Tibial artery (tissue), 4 donors: Measurements from ENCODE around the gene GPA33.

Experiments used
- DNase-seq, 2 donors: peaks; one replicate each; pipeline ENCODE4 v3.0.0-alpha.2; 2019
- H3K27ac ChIP-seq, 2 donors: fragments of 200-600 bp; sonication (generic) in 1 of 2; 1 replicate in 1 of 2; 2 replicates in 1 of 2; pipeline ENCODE4 v1.5.1; 2018 to 2019; ENCODE audit warnings: mild to moderate bottlenecking in 1 of 2
- H3K27me3 ChIP-seq, 2 donors: fragments of 200-600 bp; sonication (generic) in 1 of 2; one replicate each; pipeline versions ENCODE4 v1.5.1 to v1.6.0; 2016 to 2019
- H3K36me3 ChIP-seq, 3 donors: fragments of 200-600 bp; sonication (generic) in 2 of 3; one replicate each; pipeline ENCODE4 v1.5.1; 2016 to 2019; ENCODE audit warnings: mild to moderate bottlenecking in 2 of 3
- H3K4me1 ChIP-seq, 4 donors: fragments of 200-600 bp; sonication (generic) in 2 of 4; 1 replicate in 3 of 4; 2 replicates in 1 of 4; pipeline ENCODE4 v1.5.1; 2016 to 2019
- H3K4me3 ChIP-seq, 2 donors: fragments of 200-600 bp; sonication (generic) in 1 of 2; 1 replicate in 1 of 2; 2 replicates in 1 of 2; pipeline ENCODE4 v1.5.1; 2018 to 2019; ENCODE audit warnings: mild to moderate bottlenecking in 2 of 2
- H3K9me3 ChIP-seq, 3 donors: fragments of 200-600 bp; sonication (generic) in 1 of 3; one replicate each; pipeline ENCODE4 v1.5.1; 2016 to 2019
- CTCF ChIP-seq, 2 experiments: fragments of 200-600 bp in 1 of 2; fragments of 450-650 bp in 1 of 2; IDR thresholded peaks; one replicate each; pipeline ENCODE4 v1.5.1; 2017 to 2019; ENCODE audit warnings: antibody characterized with exemption in 2 of 2, mild to moderate bottlenecking in 1 of 2, moderate library complexity in 1 of 2
- intact Hi-C: fragments of 100-400 bp; cut with DNase I; formaldehyde crosslinking; loops from one replicate; pipeline ENCODE4 v1.15.0; 2023; ENCODE audit warnings: low total_unique reads

Gene GPA33

GRCh38 chr1:167094690-167095089, 4.5 kb upstream of the GPA33 start:
- peak overlapping the region; percentile 9 to 51 for H3K4me3 ChIP-seq
- H3K27me3 ChIP-seq, result no peaks in the 10 kb centered on the region
- no peaks in the 10 kb centered on the region for H3K36me3 ChIP-seq
- intact Hi-C loops, result no loop called here
- no peak for TF ChIP-seq CTCF (IDR thresholded peaks at IDR 0.05)
- no peaks in the 10 kb centered on the region for H3K9me3 ChIP-seq
- DNase-seq, result no peak
- peaks cover 0 to 23% (median 16%) of the 10 kb centered on the region in 4 donors for H3K4me1 ChIP-seq
- peak overlapping the region; percentile 14 to 68 for H3K27ac ChIP-seq

GRCh38 chr1:167093846-167094516, 3.8 kb upstream of the GPA33 start, which contains the start of gene STYXL2:
Gene STYXL2 (plus strand): TSS chr1:167094075. CDS start chr1:167094850, 775 bp downstream.
- Histone ChIP-seq H3K4me3 (peak within 1 kb of the TSS; percentile 9 to 51), H3K27ac (peak within 1 kb of the TSS; percentile 14 to 68), H3K9me3 (no peaks in the 10 kb centered on the region), H3K36me3 (no peaks in the 10 kb centered on the region), H3K27me3 (no peaks in the 10 kb centered on the region), H3K4me1 (peaks cover 0 to 23% (median 16%) of the 10 kb centered on the region in 4 donors)
- no peak for TF ChIP-seq CTCF (IDR thresholded peaks at IDR 0.05)
- intact Hi-C loops, result no loop called here
- DNase-seq, result no peak

GRCh38 chr1:167092653-167093052, 2.5 kb upstream of the GPA33 start:
- no peak overlapping the region for H3K27ac ChIP-seq
- no peak overlapping the region for H3K4me3 ChIP-seq

GRCh38 chr1:167089939-167090313, 251 bp downstream of the GPA33 start:
- TF ChIP-seq CTCF (IDR thresholded peaks at IDR 0.05), result no peak
- intact Hi-C loops, result no loop called here
- no peak overlapping the region for H3K27ac ChIP-seq
- peaks cover 0 to 23% (median 14%) of the 10 kb centered on the region in 4 donors for H3K4me1 ChIP-seq
- H3K4me3 ChIP-seq, result no peak overlapping the region
- H3K36me3 ChIP-seq, result no peaks in the 10 kb centered on the region
- no peaks in the 10 kb centered on the region for H3K9me3 ChIP-seq
- no peaks in the 10 kb centered on the region for H3K27me3 ChIP-seq
- DNase-seq, result no peak

More at GRCh38 chr1:167092653-167093052, 2.5 kb upstream of the GPA33 start:
- TF ChIP-seq CTCF (IDR thresholded peaks at IDR 0.05), result no peak
- no peaks in the 10 kb centered on the region for H3K27me3 ChIP-seq
- DNase-seq, result no peak
- intact Hi-C loops, result no loop called here
- no peaks in the 10 kb centered on the region for H3K9me3 ChIP-seq
- H3K4me1 ChIP-seq, result peaks cover 0 to 23% (median 16%) of the 10 kb centered on the region in 4 donors
- H3K36me3 ChIP-seq, result no peaks in the 10 kb centered on the region

GRCh38 chr1:167088746-167089417, 1.3 kb downstream of the GPA33 start:
- H3K27me3 ChIP-seq, result no peaks in the 10 kb centered on the region
- H3K27ac ChIP-seq, result no peak overlapping the region
- intact Hi-C loops, result no loop called here
- no peak for DNase-seq
- no peaks in the 10 kb centered on the region for H3K9me3 ChIP-seq
- TF ChIP-seq CTCF (IDR thresholded peaks at IDR 0.05), result no peak
- H3K36me3 ChIP-seq, result no peaks in the 10 kb centered on the region
- H3K4me1 ChIP-seq, result peaks cover 0 to 15% (median 3%) of the 10 kb centered on the region in 4 donors
- H3K4me3 ChIP-seq, result no peak overlapping the region
